Activated CD8-positive, alpha-beta memory T cell treated with anti-CD3 and anti-CD28 coated beads, Interleukin-2, amount 50 U/mL, for 1 hour (primary cell): ENCODE measurements around the gene ITIH5.

ENCODE experiments used
- DNase-seq: peaks from one replicate; pipeline ENCODE4 v3.0.0-alpha.2; 2020; ENCODE audit errors: extremely low read depth

Gene ITIH5

GRCh38 chr10:7520507-7521485 is 146.0 kb downstream of the ITIH5 start:
- DNase-seq: no peak

- DNase-seq: no peak
Measured at GRCh38 chr10:7519351-7519750, 147.4 kb downstream of the ITIH5 start.

GRCh38 chr10:7518693-7519092 is 148.1 kb downstream of the ITIH5 start:
- no peak for DNase-seq

GRCh38 chr10:7515439-7515838 is 151.3 kb downstream of the ITIH5 start:
- no peak for DNase-seq

GRCh38 chr10:7513936-7514335 is 152.8 kb downstream of the ITIH5 start:
- no peak for DNase-seq

- DNase-seq: no peak
Measured at GRCh38 chr10:7513455-7513854, 153.3 kb downstream of the ITIH5 start.

GRCh38 chr10:7512487-7512886 is 154.3 kb downstream of the ITIH5 start:
- no peak for DNase-seq

- no peak for DNase-seq
Measured at GRCh38 chr10:7511612-7512011, 155.2 kb downstream of the ITIH5 start.
